ENCODE measurements around the gene H6PD. TPM values are rescaled to one million over a fixed set of nuclear protein-coding genes. Genes with fewer than 3 reads are reported as not detected.
A peak's percentile ranks its signal among the peaks of the same experiment; 100 is the strongest.

The H6PD gene
- total and polyA plus RNA-seq, 4 donors: 21.5 to 59.8 (median 32.9) TPM

DNA sequence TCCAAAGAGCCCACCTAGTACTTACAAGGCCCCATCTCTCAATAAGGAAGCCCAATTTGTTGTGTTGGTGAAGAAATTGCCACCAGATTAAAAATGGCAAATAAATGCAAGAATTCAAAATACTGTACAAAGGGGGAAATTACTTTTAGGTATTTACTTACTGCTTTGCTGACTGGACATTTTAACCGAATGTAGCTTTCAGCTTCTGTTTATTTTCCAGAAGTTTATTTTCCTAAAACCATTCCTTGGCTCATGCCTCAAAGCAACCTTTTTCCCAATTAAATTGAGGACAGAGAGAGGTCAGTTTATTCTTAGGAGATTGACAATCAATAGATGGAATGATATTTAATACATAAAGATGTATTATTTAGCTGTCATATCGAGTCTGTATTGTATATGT is 47.6 kb upstream of the H6PD start:
- H3K27ac ChIP-seq (ENCODE audit: low read depth in 1 of 2, low read length in 1 of 2): no peak overlapping the region
- peaks cover 0 to 35% (median 0%) of the 10 kb centered on the region in 5 donors for H3K4me1 ChIP-seq (ENCODE audit: control insufficient read depth in 5 of 5, insufficient read depth in 5 of 5, low read length in 5 of 5)
- no peak overlapping the region for H3K4me3 ChIP-seq
- WGBS, 2 donors: 61 to 76% methylated on average over 2 of the region's 2 CpGs
- H3K27me3 ChIP-seq (ENCODE audit: control insufficient read depth in 3 of 3, insufficient read depth in 3 of 3, low read length in 2 of 3): peaks cover 0 to 8% (median 0%) of the 10 kb centered on the region in 3 donors
- TF ChIP-seq, protein P1, sequence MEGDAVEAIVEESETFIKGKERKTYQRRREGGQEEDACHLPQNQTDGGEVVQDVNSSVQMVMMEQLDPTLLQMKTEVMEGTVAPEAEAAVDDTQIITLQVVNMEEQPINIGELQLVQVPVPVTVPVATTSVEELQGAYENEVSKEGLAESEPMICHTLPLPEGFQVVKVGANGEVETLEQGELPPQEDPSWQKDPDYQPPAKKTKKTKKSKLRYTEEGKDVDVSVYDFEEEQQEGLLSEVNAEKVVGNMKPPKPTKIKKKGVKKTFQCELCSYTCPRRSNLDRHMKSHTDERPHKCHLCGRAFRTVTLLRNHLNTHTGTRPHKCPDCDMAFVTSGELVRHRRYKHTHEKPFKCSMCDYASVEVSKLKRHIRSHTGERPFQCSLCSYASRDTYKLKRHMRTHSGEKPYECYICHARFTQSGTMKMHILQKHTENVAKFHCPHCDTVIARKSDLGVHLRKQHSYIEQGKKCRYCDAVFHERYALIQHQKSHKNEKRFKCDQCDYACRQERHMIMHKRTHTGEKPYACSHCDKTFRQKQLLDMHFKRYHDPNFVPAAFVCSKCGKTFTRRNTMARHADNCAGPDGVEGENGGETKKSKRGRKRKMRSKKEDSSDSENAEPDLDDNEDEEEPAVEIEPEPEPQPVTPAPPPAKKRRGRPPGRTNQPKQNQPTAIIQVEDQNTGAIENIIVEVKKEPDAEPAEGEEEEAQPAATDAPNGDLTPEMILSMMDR (IDR thresholded peaks at IDR 0.05; ENCODE audit: control extremely low read depth, extremely low read depth): no peak
- no peaks in the 10 kb centered on the region for H3K36me3 ChIP-seq (ENCODE audit: control insufficient read depth in 4 of 4, insufficient read depth in 4 of 4, low read length in 4 of 4)
- ATAC-seq (ENCODE audit: insufficient read depth, low FRiP score): no peak
- DNase-seq: peak in 1 of 3 donors; percentile 77
- no peak overlapping the region for H3K9ac ChIP-seq (ENCODE audit: insufficient read depth in 1 of 2, low read length in 2 of 2)
- no peaks in the 10 kb centered on the region for H3K9me3 ChIP-seq (ENCODE audit: control insufficient read depth in 4 of 4, insufficient read depth in 3 of 4, low read length in 3 of 4)

DNA sequence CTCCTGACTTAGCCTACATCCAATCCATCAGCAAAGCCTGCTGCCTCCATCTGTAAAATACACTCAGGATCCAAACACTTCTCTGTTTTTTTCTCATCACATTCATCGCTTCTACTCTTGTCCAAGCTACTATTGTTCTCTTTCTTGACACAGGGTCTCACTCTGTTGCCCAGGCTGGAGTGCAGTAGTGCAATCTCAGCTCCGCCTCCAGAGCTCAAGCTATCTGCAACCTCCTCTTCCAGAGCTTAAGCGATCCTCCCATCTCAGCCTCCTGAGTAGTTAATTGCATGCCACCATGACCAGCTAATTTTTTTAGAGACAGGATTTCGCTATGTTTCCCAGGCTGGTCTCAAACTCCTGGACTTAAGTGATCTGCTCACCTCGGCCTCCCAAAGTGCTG is 44.3 kb upstream of the H6PD start:
- Histone ChIP-seq H3K9ac (ENCODE audit: insufficient read depth in 1 of 2, low read length in 2 of 2) (no peak overlapping the region), H3K27ac (ENCODE audit: low read depth in 1 of 2, low read length in 1 of 2) (no peak overlapping the region), H3K4me1 (ENCODE audit: control insufficient read depth in 5 of 5, insufficient read depth in 5 of 5, low read length in 5 of 5) (peaks cover 0 to 30% (median 0%) of the 10 kb centered on the region in 5 donors), H3K36me3 (ENCODE audit: control insufficient read depth in 4 of 4, insufficient read depth in 4 of 4, low read length in 4 of 4) (no peaks in the 10 kb centered on the region), H3K4me3 (no peak overlapping the region), H3K27me3 (ENCODE audit: control insufficient read depth in 3 of 3, insufficient read depth in 3 of 3, low read length in 2 of 3) (no peaks in the 10 kb centered on the region), H3K9me3 (ENCODE audit: control insufficient read depth in 4 of 4, insufficient read depth in 3 of 4, low read length in 3 of 4) (no peaks in the 10 kb centered on the region)
- ATAC-seq (ENCODE audit: insufficient read depth, low FRiP score) (no peak), DNase-seq (no peak)
- TF ChIP-seq, protein P1 (IDR thresholded peaks at IDR 0.05; ENCODE audit: control extremely low read depth, extremely low read depth): no peak
- 95 to 96% methylated on average over 5 of the region's 5 CpGs for WGBS, 2 donors

DNA sequence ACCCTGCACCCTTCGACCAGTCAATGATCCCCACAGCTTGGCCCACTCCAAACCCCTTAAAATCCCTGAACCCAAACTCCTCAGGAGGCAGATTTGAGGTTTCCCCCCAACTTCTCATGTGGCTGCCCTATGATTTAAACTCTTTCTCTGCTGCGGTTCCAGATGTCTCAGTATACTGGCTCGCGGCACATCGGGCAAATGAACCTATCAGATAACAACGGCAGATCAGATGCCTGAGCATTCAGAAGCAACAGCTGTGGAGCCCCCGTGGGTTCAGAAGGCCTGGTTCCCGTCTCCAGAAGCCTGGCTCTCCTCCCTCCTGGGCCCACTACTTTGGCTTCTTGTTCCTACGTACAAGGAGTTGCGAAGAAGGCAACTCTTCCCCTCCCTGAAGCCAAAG is 43.3 kb upstream of the H6PD start:
- TF ChIP-seq, protein P1 (IDR thresholded peaks at IDR 0.05; ENCODE audit: control extremely low read depth, extremely low read depth): no peak
- no peaks in the 10 kb centered on the region for H3K36me3 ChIP-seq (ENCODE audit: control insufficient read depth in 4 of 4, insufficient read depth in 4 of 4, low read length in 4 of 4)
- H3K9me3 ChIP-seq (ENCODE audit: control insufficient read depth in 4 of 4, insufficient read depth in 3 of 4, low read length in 3 of 4): no peaks in the 10 kb centered on the region
- H3K27me3 ChIP-seq (ENCODE audit: control insufficient read depth in 3 of 3, insufficient read depth in 3 of 3, low read length in 2 of 3): no peaks in the 10 kb centered on the region
- no peak overlapping the region for H3K4me3 ChIP-seq
- H3K9ac ChIP-seq (ENCODE audit: insufficient read depth in 1 of 2, low read length in 2 of 2): no peak overlapping the region
- H3K4me1 ChIP-seq (ENCODE audit: control insufficient read depth in 5 of 5, insufficient read depth in 5 of 5, low read length in 5 of 5): peaks cover 0 to 38% (median 0%) of the 10 kb centered on the region in 5 donors
- DNase-seq: peak in 1 of 3 donors; percentile 40
- 85% methylated on average over 10 of the region's 10 CpGs for WGBS, 2 donors
- ATAC-seq (ENCODE audit: insufficient read depth, low FRiP score): no peak
- no peak overlapping the region for H3K27ac ChIP-seq (ENCODE audit: low read depth in 1 of 2, low read length in 1 of 2)

All from lung (tissue), 12 donors.